MM.1S (cell line): ENCODE data around the gene FAHD1.
"Not testable (repeated sequence)": the region's sequence is repeated elsewhere in the genome, so short reads cannot be mapped to it uniquely, and the experiment has no call there.

ENCODE experiments used
- DNase-seq: peaks from one replicate; pipeline ENCODE4 v3.0.0-alpha.2; 2015
- H2AFZ ChIP-seq: fragments of 300-600 bp; sonication (generic); 2 replicates; pipeline ENCODE4 v1.6.0; 2016; ENCODE audit warnings: antibody characterized with exemption, low read length
- H3F3A ChIP-seq: fragments of 300-600 bp; sonication (generic); 2 replicates; pipeline ENCODE4 v1.6.1; 2016; ENCODE audit warnings: mild to moderate bottlenecking, antibody characterized with exemption, low read length, moderate library complexity, mixed read lengths; ENCODE audit not compliant: insufficient read depth
- H3K27ac ChIP-seq: fragments of 300-600 bp; sonication (generic); 2 replicates; pipeline ENCODE4 v1.5.1; 2016; ENCODE audit warnings: mild to moderate bottlenecking, low read length
- H3K27me3 ChIP-seq: fragments of 300-600 bp; sonication (generic); replicated peaks from 2 replicates; pipeline ENCODE4 v1.6.0; 2016; ENCODE audit warnings: low read length; ENCODE audit not compliant: insufficient read depth
- H3K36me3 ChIP-seq: fragments of 300-600 bp; sonication (generic); replicated peaks from 2 replicates; pipeline ENCODE4 v1.6.1; 2016; ENCODE audit warnings: mild to moderate bottlenecking, low read length, mixed read lengths; ENCODE audit not compliant: insufficient read depth
- H3K4me1 ChIP-seq: fragments of 300-600 bp; sonication (generic); 2 replicates; pipeline ENCODE4 v1.6.1; 2016; ENCODE audit warnings: low read length, mixed read lengths
- H3K4me2 ChIP-seq: fragments of 300-600 bp; sonication (generic); 2 replicates; pipeline ENCODE4 v1.6.0; 2016; ENCODE audit warnings: low read depth, low read length
- H3K4me3 ChIP-seq: fragments of 300-600 bp; sonication (generic); 2 replicates; pipeline ENCODE4 v1.5.1; 2016; ENCODE audit warnings: low read length, mixed read lengths
- H3K79me2 ChIP-seq: fragments of 300-600 bp; sonication (generic); 2 replicates; pipeline ENCODE4 v1.6.1; 2016; ENCODE audit warnings: mixed run types, low read length, mixed read lengths
- H3K9ac ChIP-seq: fragments of 300-600 bp; sonication (generic); 2 replicates; pipeline ENCODE4 v1.6.1; 2016; ENCODE audit warnings: low read length, mixed read lengths
- H3K9me2 ChIP-seq: fragments of 300-600 bp; sonication (generic); replicated peaks from 2 replicates; pipeline ENCODE4 v1.6.1; 2016; ENCODE audit warnings: mild to moderate bottlenecking, low read length, mixed read lengths; ENCODE audit not compliant: insufficient read depth
- H3K9me3 ChIP-seq: fragments of 300-600 bp; sonication (generic); replicated peaks from 2 replicates; pipeline ENCODE4 v1.6.1; 2016; ENCODE audit warnings: mild to moderate bottlenecking, low read length, mixed read lengths; ENCODE audit not compliant: insufficient read depth
- H4K20me1 ChIP-seq: fragments of 300-600 bp; sonication (generic); 2 replicates; pipeline ENCODE4 v1.6.1; 2016; ENCODE audit warnings: mild to moderate bottlenecking, low read length, moderate library complexity, mixed read lengths; ENCODE audit not compliant: insufficient read depth
- EZH2 ChIP-seq: fragments of 300-600 bp; sonication (generic); optimal IDR thresholded peaks from 2 replicates; pipeline ENCODE3; 2017; ENCODE audit warnings: low read depth, mild to moderate bottlenecking, antibody characterized with exemption, low read length, mixed read lengths
- EZH2phosphoT487 ChIP-seq: fragments of 300-600 bp; sonication (generic); IDR thresholded peaks from 2 replicates; pipeline ENCODE4 v1.6.1; 2018; ENCODE audit warnings: antibody characterized with exemption, low read length
- TF ChIP-seq, protein P1 (sequence below): fragments of 300-600 bp; sonication (generic); IDR thresholded peaks from 2 replicates; pipeline ENCODE4 v1.5.1; 2016; ENCODE audit warnings: antibody characterized with exemption, low read length, mixed read lengths

The FAHD1 gene

DNA sequence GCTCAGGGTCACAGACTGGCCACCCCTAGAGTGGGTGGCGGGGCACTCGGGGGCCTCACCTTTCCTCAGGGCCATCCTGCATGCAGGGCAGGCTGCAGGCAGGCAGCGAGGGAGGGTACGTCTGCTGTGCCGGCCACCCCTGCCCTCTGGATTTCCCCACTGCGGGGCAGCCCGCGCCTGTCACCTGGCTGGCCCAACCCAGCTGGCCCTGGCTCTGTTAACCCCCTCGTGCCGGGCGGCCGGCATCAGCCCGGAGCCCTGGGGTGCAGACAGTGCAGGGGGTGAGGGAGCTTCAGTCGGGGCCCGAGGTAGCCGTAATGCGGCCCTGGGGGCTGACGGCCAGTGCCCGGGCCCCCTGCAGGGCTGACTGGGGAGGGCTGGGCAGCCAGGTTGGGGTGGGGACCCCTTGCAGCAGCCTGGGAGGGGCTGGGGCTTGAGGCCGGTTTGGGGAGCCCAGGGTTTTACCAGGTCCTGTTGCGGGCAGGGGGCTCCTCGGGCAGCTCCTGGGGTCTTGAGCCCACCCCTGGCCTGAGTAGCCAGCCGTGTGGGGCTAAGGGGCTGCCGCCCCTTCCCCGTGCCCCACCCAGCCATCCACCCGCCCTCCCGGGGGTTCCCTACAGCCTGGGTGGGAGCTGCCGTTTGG, 33.3 kb upstream of the FAHD1 start, which contains the start of gene IGFALS:
Gene IGFALS (minus strand): TSS at position 128 of the 643 bp plus-strand sequence. CDS start 53 bp downstream, at position 75.
- H3K27me3 ChIP-seq = no peaks in the 10 kb centered on the region
- H2AFZ ChIP-seq = no peak within 1 kb of the TSS
- H3F3A ChIP-seq = no peaks in the 10 kb centered on the region
- no peaks in the 10 kb centered on the region for H3K36me3 ChIP-seq
- H3K4me2 ChIP-seq = no peak within 1 kb of the TSS
- no peaks in the 10 kb centered on the region for H3K9me3 ChIP-seq
- no peak within 1 kb of the TSS for H3K9ac ChIP-seq
- no peaks in the 10 kb centered on the region for H3K79me2 ChIP-seq
- TF ChIP-seq EZH2phosphoT487 = no peak
- no peak for TF ChIP-seq EZH2
- TF ChIP-seq, protein P1, sequence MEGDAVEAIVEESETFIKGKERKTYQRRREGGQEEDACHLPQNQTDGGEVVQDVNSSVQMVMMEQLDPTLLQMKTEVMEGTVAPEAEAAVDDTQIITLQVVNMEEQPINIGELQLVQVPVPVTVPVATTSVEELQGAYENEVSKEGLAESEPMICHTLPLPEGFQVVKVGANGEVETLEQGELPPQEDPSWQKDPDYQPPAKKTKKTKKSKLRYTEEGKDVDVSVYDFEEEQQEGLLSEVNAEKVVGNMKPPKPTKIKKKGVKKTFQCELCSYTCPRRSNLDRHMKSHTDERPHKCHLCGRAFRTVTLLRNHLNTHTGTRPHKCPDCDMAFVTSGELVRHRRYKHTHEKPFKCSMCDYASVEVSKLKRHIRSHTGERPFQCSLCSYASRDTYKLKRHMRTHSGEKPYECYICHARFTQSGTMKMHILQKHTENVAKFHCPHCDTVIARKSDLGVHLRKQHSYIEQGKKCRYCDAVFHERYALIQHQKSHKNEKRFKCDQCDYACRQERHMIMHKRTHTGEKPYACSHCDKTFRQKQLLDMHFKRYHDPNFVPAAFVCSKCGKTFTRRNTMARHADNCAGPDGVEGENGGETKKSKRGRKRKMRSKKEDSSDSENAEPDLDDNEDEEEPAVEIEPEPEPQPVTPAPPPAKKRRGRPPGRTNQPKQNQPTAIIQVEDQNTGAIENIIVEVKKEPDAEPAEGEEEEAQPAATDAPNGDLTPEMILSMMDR = no peak
- no peak within 1 kb of the TSS for H3K4me3 ChIP-seq
- H4K20me1 ChIP-seq = no peaks in the 10 kb centered on the region
- H3K27ac ChIP-seq = no peak within 1 kb of the TSS
- no peaks in the 10 kb centered on the region for H3K9me2 ChIP-seq
- H3K4me1 ChIP-seq = no peaks in the 10 kb centered on the region
- no peak for DNase-seq

DNA sequence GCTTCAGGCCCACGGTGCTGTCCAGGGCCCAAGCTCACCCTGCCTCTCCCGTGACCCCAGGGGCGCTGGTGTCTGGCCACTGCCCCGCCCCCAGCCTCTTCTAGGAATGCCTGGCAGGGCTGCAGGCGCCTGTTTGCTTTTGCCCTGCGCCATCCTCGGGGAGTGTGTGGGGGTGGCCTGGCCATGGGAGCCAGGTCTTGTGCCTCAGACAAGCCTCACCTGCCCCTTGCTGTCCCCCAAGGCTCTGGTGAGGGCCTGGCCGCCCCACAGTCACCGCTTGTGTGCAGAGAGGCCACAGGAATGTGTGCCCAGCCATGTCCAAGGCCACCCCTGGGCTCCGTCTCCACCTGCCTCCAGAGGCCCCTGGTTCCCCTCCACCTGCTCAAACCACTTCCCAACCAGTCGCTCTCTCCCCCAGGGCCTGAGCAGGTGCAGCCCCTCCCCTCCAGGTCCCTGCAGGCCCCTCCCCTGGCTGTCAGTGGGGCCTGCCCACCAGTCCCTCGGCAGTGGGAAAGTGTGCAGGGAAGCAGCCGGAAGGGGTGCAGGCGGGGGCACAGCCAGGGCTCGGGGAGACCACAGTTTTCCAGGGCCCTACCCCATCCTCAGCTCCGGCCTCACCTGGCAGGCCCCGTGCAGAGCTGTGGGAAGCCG, 32.7 kb upstream of the FAHD1 start:
- Histone ChIP-seq H3K27ac (no peak overlapping the region), H3K4me3 (no peak overlapping the region), H3K4me2 (no peak overlapping the region), H3K9ac (no peak overlapping the region), H3K9me3 (no peaks in the 10 kb centered on the region), H3K9me2 (no peaks in the 10 kb centered on the region), H3F3A (no peaks in the 10 kb centered on the region), H3K4me1 (no peaks in the 10 kb centered on the region), H4K20me1 (no peaks in the 10 kb centered on the region), H3K36me3 (no peaks in the 10 kb centered on the region), H2AFZ (no peak overlapping the region), H3K79me2 (no peaks in the 10 kb centered on the region), H3K27me3 (no peaks in the 10 kb centered on the region)
- no peak for TF ChIP-seq EZH2
- TF ChIP-seq EZH2phosphoT487 = no peak
- TF ChIP-seq, protein P1 = no peak
- no peak for DNase-seq

DNA sequence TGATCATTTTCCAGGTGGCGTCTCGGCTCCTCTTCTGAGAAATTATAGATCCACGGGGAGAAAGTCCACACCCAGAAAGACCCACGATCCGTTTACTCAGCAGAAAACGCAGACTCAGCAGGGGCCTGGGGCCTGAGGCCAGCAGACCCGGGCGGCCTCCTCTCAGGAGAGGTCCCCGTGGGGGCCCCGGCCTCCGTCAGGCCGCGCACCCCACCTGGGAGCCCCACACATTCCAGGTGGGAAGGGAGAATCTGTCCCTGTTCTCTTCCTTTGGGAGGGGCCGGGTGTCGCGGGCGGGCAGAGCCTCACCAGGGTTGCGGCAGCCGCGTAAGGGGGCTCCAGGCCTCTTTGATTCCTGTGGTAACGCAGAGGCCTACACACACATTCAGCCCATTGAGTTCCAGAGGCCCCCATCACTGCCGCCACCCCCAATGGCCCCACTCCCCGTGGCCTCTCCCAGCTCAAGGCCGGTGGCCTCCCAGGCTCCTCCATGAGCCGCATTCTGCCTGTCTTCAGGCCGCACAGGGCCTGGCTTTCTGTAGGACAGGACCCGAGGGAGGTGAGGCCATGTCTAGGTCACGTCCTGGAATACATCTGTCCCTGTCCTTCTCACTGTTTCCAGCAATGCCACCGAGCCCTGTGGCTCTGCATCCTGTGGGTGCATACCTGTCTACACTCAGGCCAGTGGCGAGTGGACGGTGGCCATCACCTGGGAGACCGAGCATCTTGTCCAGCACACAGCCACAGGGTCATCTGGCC, 31.9 kb upstream of the FAHD1 start:
- no peak for DNase-seq
- Histone ChIP-seq H3F3A (no peaks in the 10 kb centered on the region), H4K20me1 (no peaks in the 10 kb centered on the region), H3K4me3 (no peak overlapping the region), H3K27me3 (no peaks in the 10 kb centered on the region), H3K9me3 (no peaks in the 10 kb centered on the region), H3K4me1 (no peaks in the 10 kb centered on the region), H3K9ac (no peak overlapping the region), H3K9me2 (no peaks in the 10 kb centered on the region), H3K4me2 (no peak overlapping the region), H3K27ac (no peak overlapping the region), H3K79me2 (no peaks in the 10 kb centered on the region), H2AFZ (no peak overlapping the region), H3K36me3 (no peaks in the 10 kb centered on the region)
- TF ChIP-seq EZH2phosphoT487 = no peak

DNA sequence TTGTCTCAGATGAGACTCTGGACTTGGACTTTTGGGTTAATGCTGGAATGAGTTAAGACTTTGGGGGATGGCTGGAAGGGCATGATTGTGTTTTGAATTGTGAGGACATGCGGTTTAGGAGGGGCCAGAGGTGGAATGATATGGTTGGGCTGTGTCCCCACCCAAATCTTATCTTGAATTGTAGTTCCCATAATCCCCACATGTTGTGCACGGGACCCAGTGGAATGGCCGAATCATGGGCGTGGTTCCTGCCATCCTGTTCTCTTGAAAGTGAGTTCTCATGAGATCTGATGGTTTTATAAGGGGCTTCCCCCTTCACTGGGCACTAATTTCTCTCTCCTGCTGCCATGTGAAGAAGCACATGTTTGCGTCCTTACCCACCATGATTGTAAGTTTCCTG, 27.7 kb upstream of the FAHD1 start:
- H3K27ac ChIP-seq, H3K9ac ChIP-seq, H3F3A ChIP-seq, H3K36me3 ChIP-seq, H3K4me2 ChIP-seq, H3K9me3 ChIP-seq, H3K9me2 ChIP-seq, H3K79me2 ChIP-seq, H3K27me3 ChIP-seq, DNase-seq, H3K4me3 ChIP-seq, H4K20me1 ChIP-seq, H2AFZ ChIP-seq, H3K4me1 ChIP-seq: not testable (repeated sequence)
